ENCODE data around the gene RANBP17.

Gene RANBP17

GRCh38 chr5:170861917-170862766 is at the start of gene RANBP17:
TSS of gene RANBP17 (plus strand) at chr5:170862018.
- peak; percentile 77 to 81 for DNase-seq (ENCODE audit: low read depth in 2 of 2)
- peak within 1 kb of the TSS; percentile 69 to 77 for H3K4me3 ChIP-seq (replicated peaks in 1 of 2; ENCODE audit: low read depth in 2 of 2, low read length in 2 of 2)
- no peak for TF ChIP-seq CTCF (IDR thresholded peaks at IDR 0.05; ENCODE audit: low read depth, low read length)

- no peak overlapping the region for H3K4me3 ChIP-seq (replicated peaks in 1 of 2; ENCODE audit: low read depth in 2 of 2, low read length in 2 of 2)
- DNase-seq (ENCODE audit: low read depth in 2 of 2) = no peak
- no peak for TF ChIP-seq CTCF (IDR thresholded peaks at IDR 0.05; ENCODE audit: low read depth, low read length)
Measured at GRCh38 chr5:170813231-170813630, 48.6 kb upstream of the RANBP17 start.

GRCh38 chr5:170817195-170817594 is 44.6 kb upstream of the RANBP17 start:
- no peak for TF ChIP-seq CTCF (IDR thresholded peaks at IDR 0.05; ENCODE audit: low read depth, low read length)
- no peak overlapping the region for H3K4me3 ChIP-seq (replicated peaks in 1 of 2; ENCODE audit: low read depth in 2 of 2, low read length in 2 of 2)
- DNase-seq (ENCODE audit: low read depth in 2 of 2) = peak in 1 of 2 donors; percentile 46

GRCh38 chr5:170818232-170818631 is 43.6 kb upstream of the RANBP17 start:
- no peak overlapping the region for H3K4me3 ChIP-seq (replicated peaks in 1 of 2; ENCODE audit: low read depth in 2 of 2, low read length in 2 of 2)
- no peak for TF ChIP-seq CTCF (IDR thresholded peaks at IDR 0.05; ENCODE audit: low read depth, low read length)
- DNase-seq (ENCODE audit: low read depth in 2 of 2) = peak; percentile 68 to 71

GRCh38 chr5:170819824-170820223 is 42.0 kb upstream of the RANBP17 start:
- TF ChIP-seq CTCF (IDR thresholded peaks at IDR 0.05; ENCODE audit: low read depth, low read length) = no peak
- H3K4me3 ChIP-seq (replicated peaks in 1 of 2; ENCODE audit: low read depth in 2 of 2, low read length in 2 of 2) = no peak overlapping the region
- DNase-seq (ENCODE audit: low read depth in 2 of 2) = no peak

GRCh38 chr5:170821257-170821800 is 40.5 kb upstream of the RANBP17 start:
- no peak for DNase-seq (ENCODE audit: low read depth in 2 of 2)
- TF ChIP-seq CTCF (IDR thresholded peaks at IDR 0.05; ENCODE audit: low read depth, low read length) = no peak
- no peak overlapping the region for H3K4me3 ChIP-seq (replicated peaks in 1 of 2; ENCODE audit: low read depth in 2 of 2, low read length in 2 of 2)

All from cardiac fibroblast (primary cell).